GM18870 (cell line): ENCODE results near the gene RIF1.
A peak's percentile ranks its signal among the peaks of the same experiment; 100 is the strongest.
"Not testable (repeated sequence)": the region's sequence is repeated elsewhere in the genome, so short reads cannot be mapped to it uniquely, and the experiment has no call there.

Experiments used
- ATAC-seq: cut with Tn5 transposase; IDR thresholded peaks from one replicate; pipeline ENCODE4 v1.9.1; 2021; ENCODE audit warnings: moderate library complexity; ENCODE audit not compliant: unreplicated experiment

Gene RIF1

GRCh38 chr2:151421681-151422080 is 12.0 kb downstream of the RIF1 start:
- not testable (repeated sequence) for ATAC-seq

GRCh38 chr2:151422917-151423439 is 13.3 kb downstream of the RIF1 start:
- ATAC-seq: peak; percentile 91

- ATAC-seq: no peak
These were observed 14.1 kb downstream of the RIF1 start for GRCh38 chr2:151423760-151424159.

- no peak for ATAC-seq
These were observed 27.9 kb downstream of the RIF1 start for GRCh38 chr2:151437630-151438029.

GRCh38 chr2:151438506-151438905 is 28.8 kb downstream of the RIF1 start:
- no peak for ATAC-seq

GRCh38 chr2:151439127-151439526 is 29.4 kb downstream of the RIF1 start:
- ATAC-seq: no peak

- no peak for ATAC-seq
These were observed 49.7 kb downstream of the RIF1 start for GRCh38 chr2:151459358-151459757.

GRCh38 chr2:151465771-151466170 is 56.1 kb downstream of the RIF1 start:
- ATAC-seq: no peak

GRCh38 chr2:151470556-151470955 is 60.9 kb downstream of the RIF1 start:
- no peak for ATAC-seq

- ATAC-seq: no peak
These were observed 63.3 kb downstream of the RIF1 start for GRCh38 chr2:151472966-151473365.

- no peak for ATAC-seq
These were observed 65.4 kb downstream of the RIF1 start for GRCh38 chr2:151475071-151475470.

- ATAC-seq: no peak
These were observed 66.6 kb downstream of the RIF1 start for GRCh38 chr2:151476287-151476686.

GRCh38 chr2:151478011-151478410 is 68.3 kb downstream of the RIF1 start:
- no peak for ATAC-seq

GRCh38 chr2:151481744-151482143 is 72.0 kb downstream of the RIF1 start:
- no peak for ATAC-seq

GRCh38 chr2:151482171-151482725 is 72.5 kb downstream of the RIF1 start:
- ATAC-seq: no peak

- no peak for ATAC-seq
These were observed 73.8 kb downstream of the RIF1 start for GRCh38 chr2:151483546-151483945.

GRCh38 chr2:151484100-151484499 is 74.4 kb downstream of the RIF1 start:
- ATAC-seq: no peak

- no peak for ATAC-seq
These were observed 76.4 kb downstream of the RIF1 start for GRCh38 chr2:151486053-151486452.

- no peak for ATAC-seq
These were observed 80.6 kb downstream of the RIF1 start for GRCh38 chr2:151490276-151490675.

GRCh38 chr2:151491496-151491895 is 81.8 kb downstream of the RIF1 start:
- no peak for ATAC-seq

- ATAC-seq: no peak
These were observed 88.5 kb downstream of the RIF1 start for GRCh38 chr2:151498178-151498577.

GRCh38 chr2:151506170-151506569 is 96.5 kb downstream of the RIF1 start:
- no peak for ATAC-seq

GRCh38 chr2:151508519-151508918 is 98.8 kb downstream of the RIF1 start:
- no peak for ATAC-seq
